Caco-2 (cell line): Measurements from ENCODE around the gene COQ9. TPM values are rescaled to one million over a fixed set of nuclear protein-coding genes. Genes with fewer than 3 reads are reported as not detected.
"Not testable (repeated sequence)": the region's sequence is repeated elsewhere in the genome, so short reads cannot be mapped to it uniquely, and the experiment has no call there.

Source experiments
- Bru-seq: library from RNA; stranded (reverse); fragments of 400-500 nt; gene quantifications from one replicate; lab custom pipeline; 2021; lab: Mats Ljungman, UMichigan
- BruChase-seq, 2 experiments: library from RNA; stranded (reverse); fragments of 400-500 nt; gene quantifications; one replicate each; lab custom pipeline; 2021; lab: Mats Ljungman, UMichigan
- BruUV-seq: library from RNA; stranded (reverse); fragments of 400-500 nt; replicated peaks from 2 replicates; lab custom pipeline; 2021; lab: Mats Ljungman, UMichigan
- CTCF ChIA-PET: fragments of 300-600 bp; sonication (Branson Sonifier 250); formaldehyde crosslinking; loops from one replicate; lab custom pipeline; 2022; ENCODE audit warnings: antibody characterized with exemption; lab: Charles Lee
- POLR2A ChIA-PET: fragments of 300-600 bp; sonication (Branson Sonifier 250); formaldehyde crosslinking; loops from one replicate; lab custom pipeline; 2022; ENCODE audit warnings: antibody characterized with exemption; lab: Charles Lee
- DNase-seq, 2 experiments: peaks; one replicate each; pipeline versions ENCODE4 v3.0.0 to v3.0.0-alpha.2; 2020 to 2022
- H3K27me3 ChIP-seq: replicated peaks from 2 replicates; pipeline ENCODE4 v1.6.0; 2011; ENCODE audit warnings: low read length; ENCODE audit not compliant: control insufficient read depth, insufficient read depth
- H3K36me3 ChIP-seq: 2 replicates; pipeline ENCODE4 v1.5.1; 2011; ENCODE audit warnings: low read length; ENCODE audit not compliant: control insufficient read depth, insufficient read depth
- H3K4me1 ChIP-seq: fragments of 250-450 bp; sonication (Bioruptor Pico); 2 replicates; pipeline ENCODE4 v1.5.1; 2020; ENCODE audit warnings: mild to moderate bottlenecking
- H3K4me3 ChIP-seq: 2 replicates; pipeline ENCODE4 v1.5.1; 2011; ENCODE audit warnings: low read depth, mild to moderate bottlenecking, control low read depth, low read length
- H3K9me3 ChIP-seq: fragments of 250-450 bp; sonication (Bioruptor Pico); 2 replicates; pipeline ENCODE4 v1.5.1; 2020; ENCODE audit warnings: mild to moderate bottlenecking, moderate library complexity
- H3K27ac Mint-ChIP-seq: one replicate; pipeline ENCODE4 v1.8.0; 2022; ENCODE audit warnings: mixed read lengths; ENCODE audit not compliant: unreplicated experiment
- H3K27me3 Mint-ChIP-seq: one replicate; pipeline ENCODE4 v1.8.0; 2022; ENCODE audit warnings: mixed read lengths; ENCODE audit not compliant: insufficient read depth, unreplicated experiment
- H3K36me3 Mint-ChIP-seq: one replicate; pipeline ENCODE4 v1.8.0; 2022; ENCODE audit warnings: mild to moderate bottlenecking, mixed read lengths; ENCODE audit not compliant: insufficient read depth, unreplicated experiment
- H3K4me1 Mint-ChIP-seq: one replicate; pipeline ENCODE4 v1.8.0; 2022; ENCODE audit warnings: low read depth, mixed read lengths; ENCODE audit not compliant: unreplicated experiment
- H3K4me3 Mint-ChIP-seq: one replicate; pipeline ENCODE4 v1.8.0; 2022; ENCODE audit warnings: mild to moderate bottlenecking, moderate library complexity, mixed read lengths; ENCODE audit not compliant: unreplicated experiment
- H3K9me3 Mint-ChIP-seq: one replicate; pipeline ENCODE4 v1.8.0; 2022; ENCODE audit warnings: mixed read lengths; ENCODE audit not compliant: unreplicated experiment
- intact Hi-C: fragments of 100-400 bp; cut with micrococcal nuclease; formaldehyde crosslinking; loops from one replicate; pipeline ENCODE4 v1.10.0; 2022; ENCODE audit not compliant: unreplicated experiment
- long read RNA-seq: library from polyadenylated mRNA; stranded (forward); transcript quantifications from one replicate; pipeline ENCODE4 v2.0.0, GENCODE V29; 2022
- total RNA-seq: library from RNA; stranded (reverse); gene quantifications from 2 replicates; pipeline ENCODE4 v1.2.3, GENCODE V29; 2022
- TF ChIP-seq, protein P1 (sequence below), 2 experiments: fragments of 200-600 bp in 1 of 2; IDR thresholded peaks; 1 replicate in 1 of 2; 2 replicates in 1 of 2; pipeline versions ENCODE4 v1.5.1 to v1.8.0; 2011 to 2022; ENCODE audit warnings: antibody characterized with exemption in 1 of 2, control low read depth in 1 of 2, inconsistent platforms in 1 of 2, low read depth in 1 of 2, low read length in 1 of 2, mild to moderate bottlenecking in 1 of 2, moderate library complexity in 1 of 2; ENCODE audit not compliant: insufficient read depth in 1 of 2, severe bottlenecking in 1 of 2, unreplicated experiment in 1 of 2

COQ9 gene, protein sequence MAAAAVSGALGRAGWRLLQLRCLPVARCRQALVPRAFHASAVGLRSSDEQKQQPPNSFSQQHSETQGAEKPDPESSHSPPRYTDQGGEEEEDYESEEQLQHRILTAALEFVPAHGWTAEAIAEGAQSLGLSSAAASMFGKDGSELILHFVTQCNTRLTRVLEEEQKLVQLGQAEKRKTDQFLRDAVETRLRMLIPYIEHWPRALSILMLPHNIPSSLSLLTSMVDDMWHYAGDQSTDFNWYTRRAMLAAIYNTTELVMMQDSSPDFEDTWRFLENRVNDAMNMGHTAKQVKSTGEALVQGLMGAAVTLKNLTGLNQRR
- total RNA-seq (50.9 and 54.2 TPM in 2 replicates), Bru-seq, nascent RNA (percentile 80 among the genes with signal in this experiment), BruChase-seq, experiment 1, labeled RNA remaining after a 2-hour chase (percentile 79 among the genes with signal in this experiment), BruChase-seq, experiment 2, labeled RNA remaining after a 6-hour chase (percentile 75 among the genes with signal in this experiment)
- long read RNA-seq, transcript COQ9-201 (9 exons, 1,677 nt): major isoform, 98 of 131 reads
- long read RNA-seq, partial matches to known transcripts: 5 of 131 reads
- long read RNA-seq, other reads (novel, unspliced or antisense): 26 of 131 reads

DNA sequence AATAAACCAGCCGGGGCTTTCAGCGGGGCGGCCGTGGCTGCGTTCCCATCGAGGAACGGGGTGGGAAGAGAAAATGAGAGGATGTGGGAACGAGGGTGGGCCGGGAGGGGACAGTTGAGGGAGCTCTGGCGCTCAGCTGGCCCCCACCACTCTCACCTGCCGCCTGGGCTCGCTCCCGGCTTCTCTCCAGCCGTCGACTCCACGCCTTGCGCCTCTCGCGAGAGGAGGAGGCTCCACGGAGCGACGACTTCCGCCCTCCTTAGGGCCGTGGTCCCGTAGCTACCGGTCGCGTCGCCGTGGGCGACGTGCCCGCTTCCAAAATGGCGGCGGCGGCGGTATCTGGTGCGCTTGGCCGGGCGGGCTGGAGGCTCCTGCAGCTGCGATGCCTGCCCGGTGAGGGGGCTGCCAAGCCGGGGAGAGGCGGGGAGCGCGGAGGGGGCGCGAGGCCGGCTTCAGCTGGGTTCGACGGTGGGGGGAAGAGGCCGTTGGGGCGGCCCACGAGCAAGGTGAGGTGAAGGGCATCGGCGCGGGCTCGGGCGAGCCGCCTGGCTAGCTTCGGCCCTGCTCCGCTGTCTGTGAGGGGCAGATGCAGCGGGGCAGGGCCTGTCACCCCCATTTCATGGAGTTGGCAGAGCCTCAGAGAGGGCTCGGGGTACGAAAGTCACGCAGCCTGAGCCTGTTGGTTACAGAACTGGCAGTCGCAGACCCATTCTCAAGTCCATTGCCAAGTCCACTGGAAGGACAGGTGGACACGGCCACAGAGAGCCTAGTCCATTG is at the start of gene COQ9, which contains the start of gene CIAPIN1:
COQ9 (plus strand) TSS at position 294 of the 777 bp plus-strand sequence; CDS start at position 321, 27 bp downstream.
CIAPIN1 (minus strand) TSS at position 200 of the 777 bp plus-strand sequence. CDS start 6,457 bp downstream, outside the sequence.
- CTCF ChIA-PET: interaction anchor here (0.6 to 2.1 kb wide), 12 partner anchors 14 to 288 kb away, joined by 3 to 13 read pairs (median 4); partner anchors contain the start of gene POLR2C
- H3K9me3 Mint-ChIP-seq: no peaks in the 10 kb centered on the region
- Histone ChIP-seq H3K36me3 (0 out of 2 replicates have a peak, but pooled peaks cover 1% of the 10 kb centered on the region), H3K4me3 (peak within 1 kb of the TSS; percentile 93), H3K4me1 (peaks cover 3% of the 10 kb centered on the region; the same call in 1 of the 2 replicates), H3K9me3 (no peaks in the 10 kb centered on the region), H3K27me3 (no peaks in the 10 kb centered on the region)
- H3K27ac Mint-ChIP-seq: peak within 1 kb of the TSS; percentile 97
- intact Hi-C loops: loop anchor here (1.0 kb wide), 1 partner anchor 15 kb away; the partner anchor contains the start of gene POLR2C
- peak; percentile 96 to 97 for DNase-seq
- POLR2A ChIA-PET: interaction anchor here (0.6 to 1.6 kb wide), 16 partner anchors 9 to 1036 kb away, joined by 3 to 16 read pairs (median 6); partner anchors contain the start of genes ARL2BP, KATNB1, POLR2C and PSME3IP1
- H3K36me3 Mint-ChIP-seq: peaks cover 30% of the 10 kb centered on the region
- BruUV-seq: no TSS peak
- H3K4me3 Mint-ChIP-seq: peak within 1 kb of the TSS; percentile 90
- H3K27me3 Mint-ChIP-seq: no peaks in the 10 kb centered on the region
- H3K4me1 Mint-ChIP-seq: peaks cover 5% of the 10 kb centered on the region
- TF ChIP-seq, protein P1, sequence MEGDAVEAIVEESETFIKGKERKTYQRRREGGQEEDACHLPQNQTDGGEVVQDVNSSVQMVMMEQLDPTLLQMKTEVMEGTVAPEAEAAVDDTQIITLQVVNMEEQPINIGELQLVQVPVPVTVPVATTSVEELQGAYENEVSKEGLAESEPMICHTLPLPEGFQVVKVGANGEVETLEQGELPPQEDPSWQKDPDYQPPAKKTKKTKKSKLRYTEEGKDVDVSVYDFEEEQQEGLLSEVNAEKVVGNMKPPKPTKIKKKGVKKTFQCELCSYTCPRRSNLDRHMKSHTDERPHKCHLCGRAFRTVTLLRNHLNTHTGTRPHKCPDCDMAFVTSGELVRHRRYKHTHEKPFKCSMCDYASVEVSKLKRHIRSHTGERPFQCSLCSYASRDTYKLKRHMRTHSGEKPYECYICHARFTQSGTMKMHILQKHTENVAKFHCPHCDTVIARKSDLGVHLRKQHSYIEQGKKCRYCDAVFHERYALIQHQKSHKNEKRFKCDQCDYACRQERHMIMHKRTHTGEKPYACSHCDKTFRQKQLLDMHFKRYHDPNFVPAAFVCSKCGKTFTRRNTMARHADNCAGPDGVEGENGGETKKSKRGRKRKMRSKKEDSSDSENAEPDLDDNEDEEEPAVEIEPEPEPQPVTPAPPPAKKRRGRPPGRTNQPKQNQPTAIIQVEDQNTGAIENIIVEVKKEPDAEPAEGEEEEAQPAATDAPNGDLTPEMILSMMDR (IDR thresholded peaks at IDR 0.05; ENCODE audit: insufficient read depth in 1 of 2, low read depth in 1 of 2, low read length in 1 of 2, severe bottlenecking in 1 of 2, unreplicated experiment in 1 of 2): no peak

DNA sequence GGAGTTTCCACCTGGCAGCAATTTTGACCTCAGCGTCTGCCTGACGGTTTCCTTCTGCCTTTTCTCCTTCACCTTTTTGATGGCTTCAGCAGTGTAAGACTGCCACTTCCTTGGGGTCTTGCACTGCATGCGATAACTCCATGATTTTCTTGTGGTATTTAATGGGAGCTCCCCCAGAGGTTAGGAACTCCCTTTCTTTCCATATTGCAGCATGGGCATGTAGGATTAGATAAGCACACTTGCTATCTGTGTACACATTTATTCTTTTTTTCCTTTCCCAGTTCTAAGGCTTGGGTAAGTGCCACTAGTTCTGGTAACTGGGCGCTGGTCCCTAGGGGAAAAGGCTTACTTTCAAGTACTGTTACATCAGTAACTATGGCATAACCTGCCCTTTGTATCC is 49.8 kb upstream of the COQ9 start:
- intact Hi-C loops, H3K4me3 Mint-ChIP-seq, H3K27ac Mint-ChIP-seq, H3K36me3 ChIP-seq, DNase-seq, H3K4me1 ChIP-seq, H3K36me3 Mint-ChIP-seq, BruUV-seq, CTCF ChIA-PET, POLR2A ChIA-PET, H3K4me1 Mint-ChIP-seq, H3K9me3 ChIP-seq, H3K4me3 ChIP-seq, H3K27me3 ChIP-seq, H3K27me3 Mint-ChIP-seq, H3K9me3 Mint-ChIP-seq: not testable (repeated sequence)

DNA sequence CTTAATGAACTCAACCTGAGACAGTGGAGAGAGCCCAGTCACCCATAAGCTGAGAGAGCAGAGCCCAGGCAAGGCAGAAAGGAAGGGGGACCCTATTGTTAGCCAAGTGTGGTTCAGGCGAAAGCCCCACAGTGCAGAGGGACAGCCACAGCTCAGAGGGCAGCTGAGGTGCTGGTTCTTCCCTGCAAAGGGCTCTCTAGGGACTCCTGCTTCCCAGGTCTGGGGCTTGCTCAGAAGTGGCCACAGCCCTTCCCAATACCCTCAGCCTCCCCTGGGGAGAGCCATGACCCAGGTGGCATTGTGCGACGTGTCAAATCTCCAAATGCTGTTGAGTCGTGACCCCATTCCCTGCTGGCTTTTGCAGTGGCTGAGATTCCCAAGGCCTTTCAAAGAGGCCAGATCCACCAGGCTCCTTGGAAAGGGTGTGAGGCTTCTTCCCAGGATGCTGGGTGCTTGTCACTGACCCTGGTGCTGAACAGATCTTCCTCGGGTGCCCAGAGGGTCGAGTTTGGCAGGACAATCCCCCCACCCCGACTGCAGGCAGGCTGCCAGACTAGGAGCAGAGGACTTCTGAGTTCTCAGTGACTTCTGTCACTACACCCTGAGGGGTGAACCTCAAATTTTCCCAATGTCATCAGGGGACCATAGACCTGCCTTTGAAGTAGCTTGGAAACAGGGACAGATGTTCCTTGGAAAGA is 45.2 kb upstream of the COQ9 start:
- H3K27me3 ChIP-seq: no peaks in the 10 kb centered on the region
- CTCF ChIA-PET: no interaction called here
- H3K36me3 Mint-ChIP-seq: no peaks in the 10 kb centered on the region
- no peaks in the 10 kb centered on the region for H3K27me3 Mint-ChIP-seq
- no peak for DNase-seq
- BruUV-seq: no TSS peak
- H3K4me3 Mint-ChIP-seq: no peak overlapping the region
- peaks cover 9% of the 10 kb centered on the region for H3K4me1 Mint-ChIP-seq
- no peaks in the 10 kb centered on the region for H3K4me1 ChIP-seq
- no peaks in the 10 kb centered on the region for H3K9me3 Mint-ChIP-seq
- no peaks in the 10 kb centered on the region for H3K36me3 ChIP-seq
- no peak overlapping the region for H3K27ac Mint-ChIP-seq
- intact Hi-C loops: no loop called here
- TF ChIP-seq, protein P1 (IDR thresholded peaks at IDR 0.05; ENCODE audit: insufficient read depth in 1 of 2, low read depth in 1 of 2, low read length in 1 of 2, severe bottlenecking in 1 of 2, unreplicated experiment in 1 of 2): no peak
- POLR2A ChIA-PET: no interaction called here
- H3K4me3 ChIP-seq: no peak overlapping the region
- H3K9me3 ChIP-seq: no peaks in the 10 kb centered on the region
